PC-9 (cell line): ENCODE results near the gene ZMIZ1.

Source experiments
- EZH2 ChIP-seq: fragments of 200-600 bp; sonication (generic); IDR thresholded peaks from 2 replicates; pipeline ENCODE4 v1.8.0; 2017; ENCODE audit warnings: antibody characterized with exemption, low read depth
- TF ChIP-seq, protein P1 (sequence below): fragments of 200-600 bp; sonication (generic); conservative IDR thresholded peaks from 2 replicates; pipeline ENCODE4 v1.6.1; 2017; ENCODE audit warnings: mixed run types, antibody characterized with exemption, mild to moderate bottlenecking, moderate library complexity

DNA sequence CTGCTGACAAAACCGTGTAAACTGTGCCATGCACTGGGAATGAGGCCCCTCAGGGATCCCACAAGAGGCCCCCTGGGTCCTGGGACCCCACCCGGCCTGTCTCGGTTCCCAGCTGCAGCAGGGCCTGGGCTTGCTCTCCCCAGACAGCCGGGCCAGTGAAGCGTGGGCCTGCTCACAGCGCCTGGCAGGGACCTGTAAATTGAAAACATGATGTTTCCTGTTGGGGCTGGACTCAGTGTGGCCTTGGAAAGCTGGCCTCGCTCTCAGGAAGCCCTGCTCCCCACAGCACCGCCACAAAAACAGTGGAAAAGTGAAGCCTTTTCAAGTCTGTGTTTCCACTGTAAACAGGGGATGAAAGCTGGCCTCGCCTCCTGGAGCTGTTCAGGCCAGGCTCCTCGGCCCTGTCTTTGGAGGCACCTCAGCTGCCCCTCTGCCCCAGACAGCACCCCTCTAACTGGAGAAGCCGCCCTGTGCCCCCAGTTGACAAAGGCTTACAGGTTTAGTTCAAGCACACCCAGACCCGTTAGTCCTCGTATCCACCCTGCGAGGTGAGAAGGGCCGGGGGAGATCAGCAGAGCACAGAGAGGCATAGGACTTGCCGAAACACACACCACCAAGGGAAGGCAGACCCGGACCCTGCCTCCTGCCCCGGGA lies 108.3 kb downstream of the ZMIZ1 start:
- TF ChIP-seq, protein P1, sequence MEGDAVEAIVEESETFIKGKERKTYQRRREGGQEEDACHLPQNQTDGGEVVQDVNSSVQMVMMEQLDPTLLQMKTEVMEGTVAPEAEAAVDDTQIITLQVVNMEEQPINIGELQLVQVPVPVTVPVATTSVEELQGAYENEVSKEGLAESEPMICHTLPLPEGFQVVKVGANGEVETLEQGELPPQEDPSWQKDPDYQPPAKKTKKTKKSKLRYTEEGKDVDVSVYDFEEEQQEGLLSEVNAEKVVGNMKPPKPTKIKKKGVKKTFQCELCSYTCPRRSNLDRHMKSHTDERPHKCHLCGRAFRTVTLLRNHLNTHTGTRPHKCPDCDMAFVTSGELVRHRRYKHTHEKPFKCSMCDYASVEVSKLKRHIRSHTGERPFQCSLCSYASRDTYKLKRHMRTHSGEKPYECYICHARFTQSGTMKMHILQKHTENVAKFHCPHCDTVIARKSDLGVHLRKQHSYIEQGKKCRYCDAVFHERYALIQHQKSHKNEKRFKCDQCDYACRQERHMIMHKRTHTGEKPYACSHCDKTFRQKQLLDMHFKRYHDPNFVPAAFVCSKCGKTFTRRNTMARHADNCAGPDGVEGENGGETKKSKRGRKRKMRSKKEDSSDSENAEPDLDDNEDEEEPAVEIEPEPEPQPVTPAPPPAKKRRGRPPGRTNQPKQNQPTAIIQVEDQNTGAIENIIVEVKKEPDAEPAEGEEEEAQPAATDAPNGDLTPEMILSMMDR = no peak
- TF ChIP-seq EZH2 = no peak
